Esophagus squamous epithelium (tissue), 4 donors: ENCODE data around the gene CNTNAP2.

Source experiments
- CTCF ChIP-seq, 6 experiments: fragments of 450-650 bp in 4 of 6; fragments of 200-600 bp in 2 of 6; sonication (generic) in 2 of 6; IDR thresholded peaks; one replicate each; pipeline ENCODE4 v1.5.1; 2016 to 2019; ENCODE audit warnings: antibody characterized with exemption in 6 of 6, mild to moderate bottlenecking in 4 of 6, moderate library complexity in 4 of 6
- POLR2A ChIP-seq, 4 donors: fragments of 450-650 bp; IDR thresholded peaks; one replicate each; pipeline ENCODE4 v1.6.1; 2017; ENCODE audit warnings: antibody characterized with exemption in 4 of 4, mild to moderate bottlenecking in 4 of 4, moderate library complexity in 3 of 4

GRCh38 chr7:147380926-147381325 is 1264.3 kb downstream of the CNTNAP2 start:
- TF ChIP-seq POLR2A (IDR thresholded peaks at IDR 0.05): no peak
- TF ChIP-seq CTCF (IDR thresholded peaks at IDR 0.05): no peak
